ENCODE results near the gene ARRB1.

Gene ARRB1

DNA sequence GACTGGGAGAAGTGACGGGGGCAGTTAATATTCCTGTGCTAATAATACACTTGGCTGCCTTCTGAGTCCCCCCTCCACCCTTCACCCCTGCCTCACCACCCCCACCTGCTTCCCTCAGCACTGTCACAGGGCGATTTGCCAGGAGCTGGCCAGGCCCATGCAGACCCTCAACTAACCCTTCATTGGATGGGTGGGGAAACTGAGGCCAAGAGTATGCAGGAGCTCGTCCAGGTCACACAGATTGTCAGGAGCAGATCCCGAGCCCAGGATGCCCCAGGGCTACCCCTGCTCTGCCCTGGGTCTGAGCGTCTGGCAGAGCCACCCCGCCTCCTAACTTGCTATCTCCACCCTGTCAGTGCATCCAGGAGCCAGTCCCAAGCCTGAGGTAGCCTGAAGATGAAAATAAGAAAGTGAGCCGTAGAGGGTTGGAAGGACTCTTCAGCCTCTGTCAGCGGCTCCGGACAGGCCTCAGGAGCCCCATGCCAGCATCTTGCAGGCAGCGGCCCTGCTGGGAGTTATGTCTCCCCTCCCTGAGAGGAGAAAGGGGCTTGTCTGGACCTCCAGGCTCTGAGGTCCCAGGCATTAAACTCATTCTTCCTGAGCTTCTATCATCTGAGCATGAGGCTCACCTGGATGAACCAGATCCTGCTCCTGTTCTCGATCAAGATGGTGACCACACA, 104.7 kb downstream of the ARRB1 start:
- DNase-seq, result no peak

DNA sequence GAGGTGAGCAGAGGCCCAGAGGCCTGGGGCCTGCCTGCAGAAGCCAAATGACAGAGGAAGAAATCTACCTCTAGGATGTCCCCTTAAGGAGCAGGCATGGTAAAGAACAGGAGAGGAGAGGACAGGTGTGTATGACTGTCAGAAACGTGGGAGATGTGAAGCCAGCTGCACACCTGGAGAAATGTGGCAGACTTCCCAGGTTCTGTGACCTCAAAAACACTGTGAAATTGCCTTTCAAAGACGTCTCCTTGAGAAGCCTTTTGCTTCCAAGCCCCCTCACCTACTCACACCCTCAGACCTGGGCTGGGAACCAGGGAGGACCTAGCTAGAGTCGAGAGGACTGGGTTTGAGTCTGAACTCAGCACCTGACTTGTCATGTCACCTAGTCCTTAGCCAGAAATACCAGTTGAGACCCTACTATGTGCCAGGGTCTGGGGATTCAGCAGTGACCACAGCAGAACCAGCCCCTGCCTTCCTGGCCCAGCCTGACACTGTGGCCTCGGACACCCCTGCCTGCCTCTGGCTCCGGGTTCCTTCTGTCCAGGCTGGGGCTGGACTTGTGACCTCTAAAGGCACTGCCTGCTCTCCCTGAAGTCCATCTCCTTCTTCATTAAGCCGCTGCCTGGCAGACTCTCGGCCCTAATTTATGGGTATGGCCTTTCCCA, 105.3 kb downstream of the ARRB1 start:
- no peak for DNase-seq

DNA sequence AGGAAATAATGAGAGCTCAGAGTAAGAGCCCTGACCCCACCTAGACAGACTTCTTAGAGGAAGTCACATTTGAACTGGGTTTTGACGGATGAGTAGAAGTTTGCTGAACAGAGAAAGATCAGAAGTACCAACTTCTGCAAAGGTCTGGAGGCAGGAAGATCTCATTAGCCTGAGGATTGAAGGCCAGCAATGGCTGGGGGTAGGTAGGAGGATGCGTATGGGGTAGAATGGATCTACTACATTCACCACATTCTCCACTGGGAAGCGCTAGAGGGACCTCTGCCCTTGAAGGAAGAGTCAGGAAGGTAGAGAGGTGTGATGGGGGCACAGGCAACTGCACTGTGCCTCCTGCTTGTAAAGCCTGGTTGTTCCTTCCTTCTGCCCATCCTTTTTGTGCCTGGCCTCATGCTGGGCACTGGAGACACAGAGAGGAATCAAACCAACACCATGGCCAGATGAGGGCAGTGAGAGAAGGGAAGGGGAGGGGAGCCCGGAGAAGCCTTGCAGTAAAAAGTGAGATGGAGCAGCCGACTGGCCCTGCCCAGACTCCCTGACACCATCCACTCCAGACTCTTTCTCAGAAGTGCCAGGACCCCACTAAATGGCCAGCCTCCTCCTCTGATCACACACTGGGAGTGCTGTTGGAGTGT, 106.0 kb downstream of the ARRB1 start:
- no peak for DNase-seq

DNA sequence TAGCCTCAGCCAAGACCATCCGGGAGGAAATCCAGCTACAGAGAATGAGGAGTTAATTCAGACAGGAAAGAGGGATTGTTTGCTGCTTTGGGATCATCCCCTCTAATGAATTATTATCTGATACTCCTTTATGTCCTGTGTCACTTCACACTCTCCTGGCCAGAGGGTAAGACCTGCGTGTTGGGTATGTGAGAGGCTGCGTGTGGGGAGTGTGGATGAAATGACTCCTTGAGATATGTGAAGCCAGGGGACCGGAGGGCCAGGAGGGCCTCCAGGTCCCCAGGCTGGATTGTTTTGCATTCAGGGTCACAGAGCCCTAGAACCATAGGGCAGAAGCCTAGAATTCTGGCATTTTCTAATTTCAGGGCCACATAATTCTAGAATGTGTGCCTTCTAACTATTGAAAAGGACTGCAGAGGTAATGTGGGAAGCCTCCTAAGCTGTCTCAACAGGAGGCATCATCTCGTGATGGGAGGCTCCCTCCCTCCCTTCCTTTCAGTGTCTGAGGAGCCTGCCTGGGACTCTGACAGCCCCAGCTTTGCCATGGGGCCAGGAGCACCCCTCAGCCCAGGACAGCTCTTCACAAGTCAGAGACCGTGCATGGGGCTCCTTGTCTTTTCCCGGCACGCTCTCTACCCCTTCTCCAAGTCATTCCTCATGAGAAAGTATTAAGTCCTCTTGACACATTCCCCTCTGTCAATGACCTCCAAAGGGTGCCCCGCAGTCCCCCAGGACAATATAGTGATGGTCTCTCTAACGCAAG, 107.2 kb downstream of the ARRB1 start:
- no peak for DNase-seq

DNA sequence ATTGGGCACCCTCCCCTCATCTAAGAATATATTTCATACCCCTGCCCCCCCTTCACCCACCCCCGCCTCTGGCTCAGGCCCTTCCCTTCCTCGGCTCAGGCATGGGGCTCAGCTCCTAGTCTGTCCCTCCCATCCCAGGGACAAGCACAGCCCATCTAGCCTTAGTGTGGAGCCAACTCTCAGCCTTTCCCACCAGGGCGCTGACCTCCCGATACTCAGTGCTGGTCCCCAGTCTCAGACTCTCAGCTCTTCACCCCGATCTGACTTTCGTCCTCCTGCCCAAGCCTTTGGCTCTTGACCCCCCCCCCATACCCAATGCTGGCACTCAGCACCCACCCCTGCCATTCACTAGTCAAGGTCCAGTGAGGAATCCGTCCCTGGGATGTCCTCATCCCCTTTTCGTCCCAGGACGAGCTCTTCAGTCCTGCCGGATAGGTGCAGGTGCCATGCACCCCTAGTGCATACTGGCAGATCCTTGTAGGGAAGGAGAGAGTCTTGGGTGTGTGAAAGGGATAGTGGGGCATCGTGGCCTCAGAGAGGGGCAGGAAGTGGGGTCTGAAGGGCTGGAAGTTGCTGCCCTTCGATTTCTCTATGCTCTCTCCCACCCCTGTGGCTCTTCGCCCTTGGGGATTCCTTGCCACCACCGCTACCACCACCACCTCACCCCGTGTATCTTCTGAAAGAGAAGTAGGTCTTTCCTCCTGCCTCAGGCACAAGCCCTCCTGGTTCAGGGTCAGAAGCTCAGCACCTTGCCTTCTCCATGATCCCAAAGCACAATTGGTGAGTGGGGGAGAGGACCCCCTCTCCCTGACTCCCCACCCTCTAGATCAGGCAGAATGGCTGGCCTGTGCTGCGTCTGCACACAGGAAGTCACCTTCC, 108.5 kb downstream of the ARRB1 start:
- no peak for DNase-seq

DNA sequence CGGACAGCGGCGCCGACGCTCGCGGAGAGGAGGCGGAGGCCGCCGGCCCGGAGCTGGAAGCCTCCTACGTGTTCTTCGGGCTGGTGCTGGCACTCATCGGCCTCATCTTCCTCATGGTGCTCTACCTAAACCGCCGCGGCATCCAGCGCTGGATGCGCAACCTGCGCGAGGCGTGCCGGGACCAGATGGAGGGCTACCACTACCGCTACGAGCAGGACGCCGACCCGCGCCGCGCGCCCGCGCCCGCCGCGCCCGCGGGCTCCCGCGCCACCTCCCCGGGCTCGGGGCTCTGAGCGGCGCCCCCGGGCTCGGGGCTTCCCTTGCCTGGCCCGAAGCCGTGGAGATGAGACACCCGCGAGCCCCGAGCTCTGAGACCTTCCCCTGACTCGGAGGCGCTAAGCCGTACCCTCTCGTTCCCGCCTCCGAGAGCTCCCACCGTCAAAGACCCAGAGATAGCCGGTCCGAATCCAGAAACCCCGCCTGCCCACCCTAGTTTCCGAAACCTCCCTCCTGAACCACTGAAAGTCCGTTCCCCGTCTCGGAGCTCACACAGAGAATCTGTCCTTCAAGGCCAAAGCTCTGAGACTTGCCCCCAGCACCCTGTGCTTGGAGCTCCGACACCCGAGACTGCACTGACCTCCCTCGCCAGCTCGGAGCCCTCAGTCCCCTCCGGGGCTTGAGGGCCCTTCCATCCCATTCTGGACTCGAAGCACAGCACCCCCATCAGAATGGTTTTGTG, 109.4 kb downstream of the ARRB1 start:
- DNase-seq, result no peak

DNA sequence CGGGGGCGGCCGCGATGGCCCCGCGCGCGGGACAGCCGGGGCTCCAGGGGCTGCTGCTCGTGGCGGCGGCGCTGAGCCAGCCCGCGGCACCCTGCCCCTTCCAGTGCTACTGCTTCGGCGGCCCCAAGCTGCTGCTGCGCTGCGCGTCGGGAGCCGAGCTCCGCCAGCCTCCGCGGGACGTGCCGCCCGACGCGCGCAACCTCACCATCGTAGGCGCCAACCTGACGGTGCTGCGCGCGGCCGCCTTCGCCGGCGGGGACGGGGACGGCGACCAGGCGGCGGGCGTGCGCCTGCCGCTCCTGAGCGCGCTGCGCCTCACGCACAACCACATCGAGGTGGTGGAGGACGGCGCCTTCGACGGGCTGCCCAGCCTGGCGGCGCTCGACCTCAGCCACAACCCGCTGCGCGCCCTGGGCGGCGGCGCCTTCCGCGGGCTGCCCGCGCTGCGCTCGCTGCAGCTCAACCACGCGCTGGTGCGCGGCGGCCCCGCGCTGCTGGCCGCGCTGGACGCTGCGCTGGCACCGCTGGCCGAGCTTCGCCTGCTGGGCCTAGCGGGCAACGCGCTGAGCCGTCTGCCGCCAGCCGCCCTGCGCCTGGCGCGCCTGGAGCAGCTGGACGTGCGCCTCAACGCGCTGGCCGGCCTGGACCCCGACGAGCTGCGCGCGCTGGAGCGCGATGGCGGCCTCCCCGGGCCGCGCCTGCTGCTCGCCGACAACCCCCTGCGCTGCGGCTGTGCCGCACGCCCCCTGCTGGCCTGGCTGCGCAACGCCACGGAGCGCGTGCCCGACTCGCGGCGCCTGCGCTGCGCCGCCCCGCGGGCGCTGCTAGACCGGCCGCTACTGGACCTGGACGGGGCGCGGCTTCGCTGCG, 110.2 kb downstream of the ARRB1 start:
- peak; percentile 84 for DNase-seq

DNA sequence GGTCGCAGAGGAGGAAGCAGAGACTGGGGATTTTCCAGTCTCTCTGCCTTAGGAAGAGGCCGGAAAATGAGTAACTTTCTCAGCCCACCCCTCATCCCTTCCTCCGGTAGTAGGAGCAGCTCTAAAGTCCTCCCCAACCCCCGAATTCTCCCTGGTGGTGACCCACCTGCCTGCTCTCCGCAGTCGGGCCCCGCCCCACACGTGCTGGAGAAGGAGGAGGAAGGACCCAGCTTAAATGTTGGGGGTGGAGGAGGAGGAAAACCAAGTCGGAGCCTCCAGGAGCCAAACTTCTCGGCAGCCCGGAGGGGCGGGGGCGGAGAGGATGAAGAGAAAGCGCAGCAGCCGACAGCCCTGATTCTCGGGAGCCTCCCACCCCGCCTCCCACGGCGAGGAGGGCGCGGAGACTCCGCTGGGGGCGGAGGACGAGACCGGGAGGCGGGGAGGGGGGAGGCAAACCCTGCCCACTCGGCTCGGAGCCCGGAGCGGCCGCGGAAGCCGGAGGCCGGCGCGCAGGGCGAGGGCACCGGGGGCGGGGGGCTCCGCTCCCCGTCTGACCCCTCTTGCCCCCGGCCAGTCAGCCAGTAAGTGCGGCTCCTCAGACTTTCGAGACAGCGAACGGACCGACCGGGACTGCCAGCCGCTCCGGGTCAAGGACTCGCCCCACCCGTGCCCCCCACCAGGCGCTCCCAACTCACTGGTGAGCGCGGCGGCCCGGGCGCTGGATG, 111.0 kb downstream of the ARRB1 start, which contains the start of gene TPBGL:
Gene TPBGL (plus strand): TSS at position 464 of the 725 bp plus-strand sequence. CDS start 276 bp downstream, outside the sequence.
- no peak for DNase-seq

DNA sequence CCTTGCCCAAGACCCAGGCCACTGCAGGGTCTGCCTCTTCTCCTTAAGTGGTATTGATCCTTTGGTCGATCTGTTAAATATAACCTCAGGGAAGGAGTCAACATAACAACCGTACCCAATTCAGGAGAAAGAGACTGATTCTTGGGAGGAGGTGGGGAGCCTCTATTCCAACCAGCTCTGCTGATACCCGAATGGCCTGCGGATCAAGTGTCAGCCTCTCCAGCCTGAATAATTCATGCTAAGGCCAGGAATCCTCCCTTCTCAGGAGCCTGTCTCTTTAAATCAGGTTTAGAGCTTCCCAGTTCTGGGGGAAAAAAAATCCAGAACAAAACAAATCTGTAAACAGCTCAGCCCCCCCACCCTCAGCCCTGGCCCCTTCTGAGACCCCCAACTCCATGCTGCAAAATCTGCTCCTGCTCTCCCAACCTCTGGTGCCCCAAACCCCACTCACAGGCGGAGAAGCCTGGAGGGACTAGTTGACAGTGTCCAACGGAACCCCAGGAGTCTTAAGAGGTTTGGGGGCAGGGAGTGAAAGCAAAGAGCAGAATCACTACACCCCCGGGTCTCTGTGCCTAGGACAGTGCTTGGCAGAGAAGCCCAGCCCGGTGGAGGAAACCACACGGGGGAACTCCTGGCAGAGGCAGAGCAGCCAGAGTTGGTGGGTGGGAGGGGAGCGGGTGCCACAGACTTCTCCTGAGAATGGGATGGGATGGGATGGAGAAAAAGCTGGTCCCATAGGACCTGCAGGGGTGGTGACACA, 111.8 kb downstream of the ARRB1 start:
- no peak for DNase-seq

DNA sequence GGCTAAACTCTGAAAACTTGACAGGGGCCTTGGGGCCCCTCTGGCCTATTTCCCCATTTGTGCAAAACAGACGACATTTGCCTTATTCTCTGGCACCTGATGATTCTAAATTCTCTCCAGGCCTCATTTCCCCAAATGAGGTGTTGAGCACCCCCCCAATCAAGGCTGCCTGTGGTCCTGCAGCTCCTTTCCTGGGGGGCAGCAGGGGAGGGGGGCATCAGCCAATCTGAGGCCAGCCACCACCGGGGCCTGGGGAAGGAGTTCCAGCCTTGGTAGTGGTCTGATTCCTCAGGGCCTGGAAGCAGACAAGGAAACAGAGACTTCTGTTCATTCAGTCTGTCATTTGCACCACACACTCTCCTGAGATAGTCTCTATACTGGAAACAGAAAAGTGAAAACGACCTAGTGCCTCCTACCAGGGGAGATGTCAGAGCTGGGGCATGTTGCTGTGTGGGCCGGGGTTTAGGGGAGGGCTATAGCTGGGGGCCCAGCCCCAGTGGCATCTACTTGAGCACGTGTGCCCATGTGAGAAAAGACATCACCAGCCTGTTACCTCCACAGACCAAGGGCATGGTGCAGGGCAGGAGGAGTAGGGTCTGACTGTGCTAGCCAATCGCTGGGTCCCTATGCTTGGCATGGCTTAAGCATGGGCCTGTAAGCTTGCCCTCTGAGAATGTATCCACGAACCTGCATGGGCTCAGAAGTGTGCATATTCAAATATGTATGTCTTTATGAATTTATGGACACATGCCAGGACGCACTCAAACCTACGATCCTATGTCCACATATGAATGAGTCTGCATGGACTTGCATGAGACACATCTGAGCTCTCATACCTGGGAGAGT, 112.6 kb downstream of the ARRB1 start:
- DNase-seq, result no peak

DNA sequence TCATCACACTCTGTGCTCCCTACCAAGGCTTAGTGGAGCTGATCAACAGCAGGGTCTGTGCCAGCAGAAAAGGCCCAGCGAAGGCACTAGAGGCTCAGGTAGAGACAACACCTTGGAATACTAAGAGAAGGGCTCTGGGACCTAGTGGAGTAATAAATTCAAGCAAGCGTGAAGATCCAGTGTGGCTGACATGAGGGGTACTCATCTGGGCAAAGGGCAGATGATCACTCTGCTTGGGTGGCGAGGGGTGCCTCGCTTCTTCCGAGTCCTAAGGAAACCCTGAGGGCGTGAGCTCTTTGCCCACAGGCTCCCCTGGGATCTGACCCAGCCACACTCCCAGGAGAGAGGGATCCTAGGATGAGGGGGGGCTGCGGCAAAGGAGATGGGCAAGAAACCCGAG, 114.4 kb downstream of the ARRB1 start:
- no peak for DNase-seq

DNA sequence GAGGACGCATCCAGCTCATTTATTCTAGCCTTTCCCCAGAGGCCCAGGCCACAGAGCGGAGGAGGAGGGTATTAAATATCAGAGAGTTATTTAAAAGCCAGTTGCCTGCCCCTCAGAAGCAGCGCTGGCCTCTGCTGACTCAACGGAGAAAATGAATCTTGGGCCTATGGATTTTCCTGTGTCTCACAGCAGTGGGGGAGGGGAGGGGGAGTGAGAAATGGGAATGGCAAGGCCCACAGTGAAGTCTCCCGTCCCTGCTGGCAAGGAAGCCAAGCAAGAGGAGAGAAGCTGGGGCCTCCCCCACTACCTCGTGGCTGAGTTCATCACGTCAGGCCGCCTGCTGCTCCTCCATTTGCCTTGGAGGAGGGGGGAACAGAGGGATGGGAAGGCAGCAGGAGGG, 115.4 kb downstream of the ARRB1 start:
- DNase-seq, result no peak

DNA sequence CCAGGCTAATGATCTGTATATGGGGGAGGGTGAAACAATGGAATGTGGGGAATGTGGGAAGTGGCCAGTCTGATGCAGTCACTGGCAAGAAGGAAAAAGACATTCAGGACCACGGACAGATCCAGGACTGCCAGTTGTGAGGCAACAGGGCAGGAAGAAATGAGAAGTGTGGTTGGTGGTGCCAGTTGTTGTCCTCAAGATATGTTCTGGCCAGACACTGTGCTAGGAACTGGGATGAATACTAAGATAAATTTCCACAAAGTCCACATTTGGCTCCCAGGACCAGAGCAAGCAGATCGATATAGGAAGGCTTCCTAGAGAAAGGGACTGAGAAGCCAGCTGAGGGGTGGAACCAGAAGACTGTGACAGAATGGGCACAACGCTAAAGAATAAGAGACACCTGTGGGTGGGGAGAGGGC, 117.7 kb downstream of the ARRB1 start:
- DNase-seq, result no peak

DNA sequence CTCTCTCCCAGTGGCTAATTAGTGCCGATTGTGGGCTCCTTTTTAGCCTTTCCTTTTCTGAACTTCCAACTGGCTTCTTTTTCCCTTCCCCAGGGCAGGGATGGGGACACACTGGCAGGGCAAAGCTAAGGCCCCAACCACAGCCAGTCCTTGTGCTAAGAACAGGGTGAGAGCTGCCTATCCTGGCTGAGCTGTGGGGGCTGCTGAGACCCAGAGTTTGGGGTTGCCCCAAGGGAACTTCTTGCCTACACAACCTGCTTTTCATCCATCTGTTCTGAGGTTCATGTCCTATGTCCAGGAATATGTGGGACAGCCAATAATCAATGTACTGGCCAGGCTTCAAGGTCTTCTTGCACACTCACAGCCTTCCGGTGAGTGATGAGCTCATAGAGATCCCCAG, 120.8 kb downstream of the ARRB1 start:
- no peak for DNase-seq

DNA sequence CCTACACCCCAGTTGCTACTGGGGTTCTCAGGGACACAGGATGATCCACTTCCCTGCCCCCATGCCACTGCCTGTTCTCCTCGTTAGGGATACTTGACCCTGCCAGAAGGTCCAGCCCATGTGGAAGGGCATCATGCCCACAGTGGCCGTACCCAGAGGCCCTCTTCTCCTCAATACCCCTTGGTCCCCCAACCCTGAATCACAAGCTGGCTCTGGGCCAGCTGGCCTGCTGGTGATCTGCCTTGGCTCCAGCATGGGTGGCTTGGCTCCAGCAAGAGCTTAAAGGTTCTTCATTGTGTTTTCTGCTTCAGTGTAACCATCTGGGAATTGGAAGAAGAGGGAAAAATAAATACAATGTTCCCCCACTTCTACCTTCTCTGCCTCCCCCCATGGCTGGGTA, 122.0 kb downstream of the ARRB1 start:
- no peak for DNase-seq

DNA sequence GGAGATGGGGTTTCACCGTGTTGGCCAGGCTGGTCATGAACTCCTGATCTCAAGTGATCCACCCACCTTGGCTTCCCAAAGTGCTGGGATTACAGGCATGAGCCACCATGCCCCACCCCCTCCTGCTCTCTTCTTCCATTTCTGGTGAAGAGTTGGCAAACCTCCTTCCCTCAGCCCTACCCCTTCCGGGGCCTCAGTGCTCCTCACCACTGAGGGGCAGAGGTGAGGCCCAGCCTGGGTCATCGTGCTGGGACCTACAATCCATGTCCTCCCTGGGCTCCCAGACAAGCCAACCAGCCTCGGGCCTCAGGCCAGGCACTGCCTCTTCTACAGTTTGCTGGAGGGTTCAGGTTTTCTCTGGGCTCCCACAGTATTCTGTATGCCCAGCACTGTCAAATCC, 125.7 kb downstream of the ARRB1 start:
- DNase-seq, result no peak

DNA sequence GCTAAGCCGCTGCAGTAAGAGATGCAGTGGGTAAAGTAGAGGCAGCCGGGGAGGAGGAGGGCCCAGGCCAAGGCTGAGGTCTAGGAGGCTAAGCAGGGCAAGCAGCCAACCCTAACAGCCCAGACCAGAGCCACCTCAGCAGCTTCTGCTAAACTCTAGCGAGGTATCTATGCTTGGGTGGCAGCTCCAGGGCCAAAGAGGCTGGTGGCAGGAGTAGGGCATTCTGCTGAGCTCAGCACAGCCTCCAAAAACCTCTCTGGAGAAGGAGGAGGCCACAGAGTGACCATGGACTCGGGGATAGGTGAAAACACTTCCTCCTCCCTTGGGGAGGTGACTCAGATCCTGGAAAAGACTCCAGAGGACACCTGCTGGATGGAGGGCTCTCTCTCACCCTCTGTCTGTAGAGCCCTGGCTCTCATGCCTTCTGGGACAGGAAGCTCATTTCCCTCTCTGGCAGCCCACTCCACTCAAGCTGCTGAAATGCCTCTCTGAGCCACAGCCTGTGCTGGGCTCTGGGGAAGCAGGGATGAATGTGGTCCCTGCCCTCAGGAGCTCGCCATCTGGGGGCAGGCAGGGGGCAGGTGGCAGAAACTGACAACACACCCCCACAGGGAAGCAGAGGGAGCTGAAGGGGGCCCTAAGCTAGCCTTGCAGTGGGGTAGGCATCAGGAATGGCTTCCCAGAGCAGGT, 127.4 kb downstream of the ARRB1 start:
- no peak for DNase-seq

DNA sequence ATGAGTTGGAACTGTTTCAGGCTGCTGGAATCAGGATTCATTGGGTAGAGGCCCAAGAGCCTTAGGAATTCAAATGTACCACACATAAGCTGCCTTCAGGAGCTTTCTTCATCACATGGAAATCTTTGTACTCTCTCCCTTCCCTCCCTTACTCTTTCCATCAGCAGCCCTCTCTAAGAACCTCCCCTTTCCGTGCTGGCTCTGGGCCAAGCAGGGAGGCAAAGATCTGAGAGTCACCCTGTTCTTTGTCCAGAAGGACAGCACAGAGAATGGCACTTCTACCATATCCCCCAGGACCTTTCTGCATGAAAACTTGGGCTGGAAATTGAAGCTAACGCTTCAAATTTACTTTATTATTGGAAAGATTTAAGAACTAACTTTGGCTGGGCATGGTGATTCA, 131.6 kb downstream of the ARRB1 start:
- DNase-seq, result no peak
